K562 (cell line): ENCODE data around the gene ELMO1. TPM values are rescaled to one million over a fixed set of nuclear protein-coding genes. Genes with fewer than 3 reads are reported as not detected.

Source experiments
- ATAC-seq: fragments of 200-7000 bp; cut with Tn5 transposase; 3 replicates; pipeline ENCODE4 v1.9.1; 2020; ENCODE audit warnings: moderate library complexity
- BruUV-seq: library from RNA; stranded (reverse); fragments of 400-500 nt; replicated peaks from 2 replicates; lab custom pipeline; 2021; lab: Mats Ljungman, UMichigan
- CTCF ChIA-PET: fragments of 300-600 bp; formaldehyde crosslinking; extraction: SDS; loops from one replicate; lab custom pipeline; 2021; ENCODE audit warnings: low intra/inter-chr PET ratio; lab: Yijun Ruan, JAX
- POLR2A ChIA-PET: fragments of 300-600, 350-650 bp; sonication (Branson Sonifier 250); formaldehyde crosslinking; extraction: SDS; loops from one replicate; lab custom pipeline; 2021; ENCODE audit warnings: antibody characterized with exemption, inconsistent platforms; lab: Yijun Ruan, JAX
- DNase-seq, 4 experiments: peaks; one replicate each; pipeline versions ENCODE4 v3.0.0 to v3.0.0-alpha.2; 2011 to 2018; ENCODE audit warnings: low spot score in 3 of 4, mixed read lengths in 3 of 4; ENCODE audit errors: extremely low read depth in 1 of 4
- FAIRE-seq: peaks from 2 replicates; lab custom pipeline; 2011; peaks lifted over from hg19 to GRCh38; lab: Jason Lieb, UNC
- H2AFZ ChIP-seq: 2 replicates; pipeline ENCODE4 v1.6.0; 2011; ENCODE audit warnings: low read depth, low read length, control low read depth, inconsistent platforms
- H3K27ac ChIP-seq: fragments of 200-600 bp; 3 replicates; pipeline ENCODE4 v1.8.0; 2011; ENCODE audit warnings: low read depth, mild to moderate bottlenecking, control low read depth, inconsistent platforms, low read length, moderate library complexity, mixed read lengths; ENCODE audit errors: extremely low read depth
- H3K27me3 ChIP-seq, 2 experiments: fragments of 300-600 bp in 1 of 2; 2 replicates in 1 of 2; 3 replicates in 1 of 2; pipeline versions ENCODE4 v1.6.0 to v1.8.0; 2011; ENCODE audit warnings: inconsistent platforms in 2 of 2, low read length in 2 of 2, mild to moderate bottlenecking in 1 of 2, mixed read lengths in 1 of 2, moderate library complexity in 1 of 2; ENCODE audit not compliant: control insufficient read depth in 2 of 2, insufficient read depth in 2 of 2
- H3K36me3 ChIP-seq: fragments of 300-600 bp; 3 replicates; pipeline ENCODE4 v1.8.0; 2011; ENCODE audit warnings: mild to moderate bottlenecking, low read length, inconsistent platforms; ENCODE audit not compliant: control insufficient read depth, insufficient read depth
- H3K4me1 ChIP-seq, 2 experiments: fragments of 200-600 bp in 1 of 2; replicated peaks in 1 of 2; 2 replicates in 1 of 2; 3 replicates in 1 of 2; pipeline versions ENCODE4 v1.5.1 to v1.8.0; 2011; ENCODE audit warnings: inconsistent platforms in 2 of 2, low read length in 2 of 2, mild to moderate bottlenecking in 1 of 2, mixed read lengths in 1 of 2, moderate library complexity in 1 of 2; ENCODE audit not compliant: control insufficient read depth in 2 of 2, insufficient read depth in 2 of 2
- H3K4me2 ChIP-seq: 2 replicates; pipeline ENCODE4 v1.6.1; 2011; ENCODE audit warnings: low read length, control low read depth, inconsistent platforms, mixed read lengths; ENCODE audit not compliant: insufficient read depth
- H3K4me3 ChIP-seq: fragments of 200-600 bp; sonication (generic), shearing (Covaris generic); 2 replicates; pipeline ENCODE4 v1.5.1; 2016; ENCODE audit warnings: control low read depth, inconsistent platforms
- H3K79me2 ChIP-seq: fragments of 200-600 bp; 3 replicates; pipeline ENCODE4 v1.8.0; 2011; ENCODE audit warnings: low read length, inconsistent platforms; ENCODE audit not compliant: control insufficient read depth, insufficient read depth
- H3K9ac ChIP-seq, 2 experiments: 2 replicates each; pipeline versions ENCODE4 v1.6.0 to v1.6.1; 2011; ENCODE audit warnings: low read depth in 2 of 2, low read length in 2 of 2, control low read depth in 1 of 2, inconsistent platforms in 1 of 2, mild to moderate bottlenecking in 1 of 2, mixed read lengths in 1 of 2; ENCODE audit not compliant: insufficient read depth in 1 of 2
- H3K9me1 ChIP-seq: one replicate; pipeline ENCODE4 v1.6.0; 2011; ENCODE audit warnings: inconsistent platforms, mild to moderate bottlenecking, low read length, moderate library complexity; ENCODE audit not compliant: control insufficient read depth, insufficient read depth
- H3K9me3 ChIP-seq: replicated peaks from 2 replicates; pipeline ENCODE4 v1.5.1; 2011; ENCODE audit warnings: low read depth, low read length, inconsistent platforms; ENCODE audit not compliant: control insufficient read depth, insufficient read depth
- H4K20me1 ChIP-seq: replicated peaks from 2 replicates; pipeline ENCODE4 v1.6.1; 2011; ENCODE audit warnings: low read length, inconsistent platforms, mixed read lengths; ENCODE audit not compliant: control insufficient read depth, insufficient read depth
- JUNB ChIP-seq: fragments of 450-650 bp; formaldehyde crosslinking; conservative IDR thresholded peaks from 2 replicates; pipeline ENCODE4 v1.4.0; 2020; ENCODE audit warnings: mild to moderate bottlenecking
- OTX1 ChIP-seq: fragments of 450-650 bp; formaldehyde crosslinking; IDR thresholded peaks from 2 replicates; pipeline ENCODE4 v1.4.0; 2022; ENCODE audit warnings: mild to moderate bottlenecking
- PHF8 ChIP-seq: fragments of 200-600 bp; sonication (generic); IDR thresholded peaks from 2 replicates; pipeline ENCODE4 v1.6.1; 2012; ENCODE audit warnings: mixed run types, mild to moderate bottlenecking, inconsistent platforms, low read length, moderate library complexity, borderline replicate concordance
- ZNF224 ChIP-seq: sonication (generic); formaldehyde crosslinking; IDR thresholded peaks from 2 replicates; pipeline ENCODE4 v1.8.0; 2022; ENCODE audit warnings: mild to moderate bottlenecking, missing genetic modification reagents
- WGBS: fragments of 100-300 bp; shearing (Covaris generic); methylation state at CpG from one replicate; pipeline ENCODE4 v1.1.6; 2016; ENCODE audit warnings: low coverage, mixed read lengths; ENCODE audit not compliant: insufficient coverage; ENCODE audit errors: missing lambda C conversion rate; 5-methylcytosine and 5-hydroxymethylcytosine counted together
- in situ Hi-C: fragments of 300-500 bp; cut with MboI; formaldehyde crosslinking; loops from 4 replicates; pipeline ENCODE4 v1.15.0; 2018; ENCODE audit warnings: inconsistent platforms, mixed read lengths
- intact Hi-C: fragments of 100-400 bp; cut with micrococcal nuclease; formaldehyde crosslinking; loops from 2 replicates; pipeline ENCODE4 v1.14.2; 2022
- polyA plus RNA-seq, 8 experiments: library from polyadenylated mRNA; depleted of rRNA in 4 of 8; stranded (reverse) in 5 of 8; unstranded in 3 of 8; fragments of >200 nt; fragmentation: Nextera tagmentation in 2 of 8; fragmentation: Illumina TruSeq in 1 of 8; extraction: Ambion mirVana in 2 of 8; extraction: Trizol in 1 of 8; gene quantifications; 2 replicates each; pipeline versions ENCODE4 v1.2.1 to v1.2.3, GENCODE V29; 2011 to 2014; ENCODE audit warnings: inconsistent platforms in 1 of 8, missing spikeins in 1 of 8
- total RNA-seq, 7 experiments: library from RNA; depleted of rRNA in 6 of 7; stranded (reverse); fragments of >200 nt in 6 of 7; fragmentation: Illumina TruSeq in 2 of 7; extraction: Trizol in 2 of 7; gene quantifications; 2 replicates each; pipeline versions ENCODE4 v1.2.1 to v1.2.3, GENCODE V29; 2011 to 2021; ENCODE audit warnings: low replicate concordance in 1 of 7

ELMO1 gene
- total and polyA plus RNA-seq, 9 of the 15 experiments (the other 6 are each of a cell fraction or from before 2014, with no cell fraction given) = 0.36 to 7.2 (median 3.6) TPM

GRCh38 chr7:37408291-37409228 lies 40.1 kb downstream of the ELMO1 start:
- Histone ChIP-seq H3K36me3 (no peaks in the 10 kb centered on the region), H2AFZ (no peak overlapping the region), H3K9me3 (no peaks in the 10 kb centered on the region), H3K4me2 (no peak overlapping the region), H4K20me1 (peaks cover 5% of the 10 kb centered on the region; the same call in 1 of the 2 replicates), H3K4me3 (no peak overlapping the region), H3K79me2 (no peaks in the 10 kb centered on the region), H3K27ac (no peak overlapping the region), H3K27me3 (no peaks in the 10 kb centered on the region), H3K9ac (no peak overlapping the region), H3K9me1 (peaks cover 4% of the 10 kb centered on the region), H3K4me1 (peaks cover 4 to 15% of the 10 kb centered on the region in 2 experiments; a peak in 4 of 5 replicates)
- intact Hi-C loops (no loop called here), in situ Hi-C loops (no loop called here)
- no peak for TF ChIP-seq OTX1
- no peak for TF ChIP-seq ZNF224 (CRISPR knock-in tag)
- no peak for TF ChIP-seq JUNB
- no peak for TF ChIP-seq PHF8
- no TSS peak for BruUV-seq
- no peak for ATAC-seq
- no peak for DNase-seq
- FAIRE-seq = no peak
- POLR2A ChIA-PET = no interaction called here
- 23% methylated on average over 13 of the region's 13 CpGs for WGBS
- CTCF ChIA-PET = interaction anchor here (0.6 kb wide), 1 partner anchor 207 kb away, joined by 3 read pairs; no protein-coding TSS in a partner anchor
